Measurements from ENCODE around the gene LCORL. TPM values are rescaled to one million over a fixed set of nuclear protein-coding genes. Genes with fewer than 3 reads are reported as not detected.
A peak's percentile ranks its signal among the peaks of the same experiment; 100 is the strongest.

LCORL gene
- total RNA-seq, 1 donor from 2014 or later, result 12.6 TPM

GRCh38 chr4:17807446-17807845 lies 214.1 kb downstream of the LCORL start:
- H3K4me3 ChIP-seq, result peak overlapping the region; percentile 79
- peaks cover 25% of the 10 kb centered on the region for H3K36me3 ChIP-seq
- H3K4me1 ChIP-seq, result peaks cover 43% of the 10 kb centered on the region
- no peak overlapping the region for H3K27ac ChIP-seq
- no peak for DNase-seq
- H3K9me3 ChIP-seq, result no peaks in the 10 kb centered on the region
- no peak for ATAC-seq
- intact Hi-C loops (cut with DNase I), result no loop called here
- H3K27me3 ChIP-seq, result no peaks in the 10 kb centered on the region
- TF ChIP-seq CTCF (IDR thresholded peaks at IDR 0.05), result no peak

GRCh38 chr4:17805580-17806155 lies 215.9 kb downstream of the LCORL start:
- Histone ChIP-seq H3K27ac (no peak overlapping the region), H3K9me3 (no peaks in the 10 kb centered on the region), H3K4me1 (peaks cover 40% of the 10 kb centered on the region), H3K36me3 (peaks cover 41% of the 10 kb centered on the region), H3K4me3 (no peak overlapping the region), H3K27me3 (no peaks in the 10 kb centered on the region)
- ATAC-seq, result no peak
- intact Hi-C loops (cut with DNase I), result no loop called here
- no peak for DNase-seq
- TF ChIP-seq CTCF (IDR thresholded peaks at IDR 0.05), result no peak

GRCh38 chr4:17797808-17798207 lies 223.7 kb downstream of the LCORL start:
- H3K9me3 ChIP-seq, result no peaks in the 10 kb centered on the region
- no peak overlapping the region for H3K4me3 ChIP-seq
- H3K27ac ChIP-seq, result no peak overlapping the region
- no peaks in the 10 kb centered on the region for H3K27me3 ChIP-seq
- DNase-seq (no peak), ATAC-seq (no peak)
- no peaks in the 10 kb centered on the region for H3K4me1 ChIP-seq
- TF ChIP-seq CTCF (IDR thresholded peaks at IDR 0.05), result no peak
- intact Hi-C loops (cut with DNase I), result no loop called here
- H3K36me3 ChIP-seq, result peaks cover 50% of the 10 kb centered on the region

GRCh38 chr4:17794730-17795129 lies 226.8 kb downstream of the LCORL start:
- Histone ChIP-seq H3K9me3 (peaks cover 3% of the 10 kb centered on the region), H3K27me3 (no peaks in the 10 kb centered on the region), H3K4me1 (no peaks in the 10 kb centered on the region), H3K4me3 (no peak overlapping the region), H3K27ac (no peak overlapping the region), H3K36me3 (peaks cover 22% of the 10 kb centered on the region)
- DNase-seq (no peak), ATAC-seq (no peak)
- TF ChIP-seq CTCF (IDR thresholded peaks at IDR 0.05), result no peak
- intact Hi-C loops (cut with DNase I), result no loop called here

Other genes starting within 250 kb of the LCORL start
- 0.17 TPM for gene FAM184B, start 240.1 kb downstream of the LCORL start, total RNA-seq
- 26.2 TPM for gene DCAF16, start 211.0 kb downstream of the LCORL start, total RNA-seq
- gene NCAPG, start 210.8 kb downstream of the LCORL start, total RNA-seq, result 0.84 TPM

Measured in upper lobe of right lung (tissue), 1 donor.